Kidney (tissue), 14 donors: Measurements from ENCODE around the gene FKBP1B. TPM values are rescaled to one million over a fixed set of nuclear protein-coding genes. Genes with fewer than 3 reads are reported as not detected.

ENCODE experiments used
- DNase-seq, 5 donors: peaks; one replicate each; pipeline ENCODE4 v3.0.0-alpha.2; 2013 to 2020
- FAIRE-seq: peaks from 2 replicates; lab custom pipeline; 2012; peaks lifted over from hg19 to GRCh38; lab: Jason Lieb, UNC
- H3K27ac ChIP-seq, 2 donors: one replicate each; pipeline ENCODE4 v1.7.0; 2013; ENCODE audit warnings: low read depth in 2 of 2, low read length in 2 of 2, inconsistent platforms in 1 of 2
- H3K27me3 ChIP-seq: one replicate; pipeline ENCODE4 v1.7.1; 2013; ENCODE audit warnings: low read length, inconsistent platforms; ENCODE audit not compliant: control insufficient read depth, insufficient read depth
- H3K36me3 ChIP-seq, 3 donors: one replicate each; pipeline versions ENCODE4 v1.7.0 to v1.7.1; 2013; ENCODE audit warnings: low read length in 3 of 3, control low read depth in 1 of 3, inconsistent platforms in 1 of 3; ENCODE audit not compliant: insufficient read depth in 3 of 3, control insufficient read depth in 2 of 3
- H3K4me1 ChIP-seq, 3 donors: one replicate each; pipeline versions ENCODE4 v1.7.0 to v1.7.1; 2013; ENCODE audit warnings: low read length in 3 of 3, inconsistent platforms in 1 of 3, low read depth in 1 of 3; ENCODE audit not compliant: control insufficient read depth in 2 of 3, insufficient read depth in 2 of 3
- H3K4me3 ChIP-seq, 3 donors: one replicate each; pipeline versions ENCODE4 v1.7.0 to v1.8.1; 2013; ENCODE audit warnings: low read length in 3 of 3, control low read depth in 1 of 3, inconsistent platforms in 1 of 3
- H3K9ac ChIP-seq, 3 donors: one replicate each; pipeline versions ENCODE4 v1.7.0 to v1.7.1; 2013; ENCODE audit warnings: low read length in 3 of 3, control low read depth in 1 of 3, inconsistent platforms in 1 of 3
- H3K9me3 ChIP-seq, 3 donors: one replicate each; pipeline versions ENCODE4 v1.7.0 to v1.7.1; 2013; ENCODE audit warnings: low read length in 3 of 3, control low read depth in 1 of 3, inconsistent platforms in 1 of 3; ENCODE audit not compliant: control insufficient read depth in 2 of 3, insufficient read depth in 1 of 3
- intact Hi-C: fragments of 100-400 bp; cut with DNase I; formaldehyde crosslinking; loops from one replicate; pipeline ENCODE4 v1.11.1; 2022
- polyA plus RNA-seq: library from polyadenylated mRNA; stranded (reverse); fragments of 350-450 nt; fragmentation: Illumina TruSeq; extraction: RNeasy Lipid Tissue Mini Kit (QIAGEN cat#74804); gene quantifications from one replicate; pipeline ENCODE4 v1.2.3, GENCODE V29; 2014; ENCODE audit warnings: low read depth, low replicate concordance; ENCODE audit not compliant: insufficient read depth
- total RNA-seq: library from RNA; stranded (reverse); fragmentation: NEBNext Ultra II Directional; extraction: Animal tissue kit (Norgen Biotek cat#: 25700); gene quantifications from one replicate; pipeline ENCODE4 v1.2.1, GENCODE V29; 2021
- TF ChIP-seq, protein P1 (sequence below): IDR thresholded peaks from 3 replicates; pipeline ENCODE4 v1.5.1; 2012; ENCODE audit warnings: mild to moderate bottlenecking, moderate library complexity, borderline replicate concordance; ENCODE audit not compliant: insufficient read depth; ENCODE audit errors: extremely low read depth
- donor health status: control.
- donor health status: control.
- donor health status: control.
- donor health status: control.
- donor health status: control.
- donor health status: DM: yes; HTN: yes; CAD: no.
- donor health status: Normal renal cell carcinoma (clear cell type).

FKBP1B gene
- total and polyA plus RNA-seq, 2 donors from 2014 or later = 11.8 to 19.8 TPM

DNA sequence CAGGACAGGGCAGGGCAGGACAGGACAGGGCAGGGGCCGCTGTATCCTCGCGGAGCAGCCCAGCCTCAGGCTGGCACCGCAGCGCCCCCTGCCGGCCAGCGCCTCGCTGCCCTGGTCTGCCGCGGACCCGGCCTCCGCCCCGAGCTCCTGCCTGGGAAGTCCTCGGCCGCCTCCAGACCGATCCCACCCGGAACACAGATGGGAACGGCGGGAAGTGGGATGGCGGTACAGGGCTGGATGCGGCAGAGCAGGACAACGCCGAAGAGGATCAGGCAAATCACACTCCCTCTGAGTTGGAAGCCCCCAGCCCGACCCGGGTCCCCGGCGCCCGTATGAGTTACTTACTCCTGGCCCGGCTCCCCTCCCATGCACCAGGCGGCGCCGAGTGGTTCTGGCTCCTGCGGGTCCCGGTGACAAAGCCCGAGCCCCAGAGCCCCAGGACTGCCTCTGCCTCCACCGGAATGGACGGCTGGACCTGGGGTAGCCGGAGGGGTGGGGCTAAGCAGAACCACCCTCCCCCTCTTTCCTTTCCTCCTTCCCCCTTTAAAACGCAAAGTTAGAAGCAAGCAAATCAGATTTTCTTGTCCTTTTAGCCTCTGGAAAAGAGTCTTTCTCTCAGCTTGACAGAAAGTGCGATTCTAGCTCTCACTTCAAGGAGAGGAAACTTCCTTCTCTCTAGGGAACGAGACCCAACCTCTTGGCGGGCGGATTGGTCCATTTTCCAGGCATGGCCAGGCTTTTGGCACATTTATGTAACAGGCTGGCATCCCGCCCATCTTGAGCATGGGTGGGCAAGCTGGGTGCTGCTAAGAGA lies 35.1 kb downstream of the FKBP1B start, which contains the start of gene TP53I3:
TSS of gene TP53I3 (minus strand) at position 449 of the 814 bp plus-strand sequence. CDS start 508 bp downstream, outside the sequence.
- TF ChIP-seq, protein P1, sequence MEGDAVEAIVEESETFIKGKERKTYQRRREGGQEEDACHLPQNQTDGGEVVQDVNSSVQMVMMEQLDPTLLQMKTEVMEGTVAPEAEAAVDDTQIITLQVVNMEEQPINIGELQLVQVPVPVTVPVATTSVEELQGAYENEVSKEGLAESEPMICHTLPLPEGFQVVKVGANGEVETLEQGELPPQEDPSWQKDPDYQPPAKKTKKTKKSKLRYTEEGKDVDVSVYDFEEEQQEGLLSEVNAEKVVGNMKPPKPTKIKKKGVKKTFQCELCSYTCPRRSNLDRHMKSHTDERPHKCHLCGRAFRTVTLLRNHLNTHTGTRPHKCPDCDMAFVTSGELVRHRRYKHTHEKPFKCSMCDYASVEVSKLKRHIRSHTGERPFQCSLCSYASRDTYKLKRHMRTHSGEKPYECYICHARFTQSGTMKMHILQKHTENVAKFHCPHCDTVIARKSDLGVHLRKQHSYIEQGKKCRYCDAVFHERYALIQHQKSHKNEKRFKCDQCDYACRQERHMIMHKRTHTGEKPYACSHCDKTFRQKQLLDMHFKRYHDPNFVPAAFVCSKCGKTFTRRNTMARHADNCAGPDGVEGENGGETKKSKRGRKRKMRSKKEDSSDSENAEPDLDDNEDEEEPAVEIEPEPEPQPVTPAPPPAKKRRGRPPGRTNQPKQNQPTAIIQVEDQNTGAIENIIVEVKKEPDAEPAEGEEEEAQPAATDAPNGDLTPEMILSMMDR = peak; percentile 92
- intact Hi-C loops = no loop called here

DNA sequence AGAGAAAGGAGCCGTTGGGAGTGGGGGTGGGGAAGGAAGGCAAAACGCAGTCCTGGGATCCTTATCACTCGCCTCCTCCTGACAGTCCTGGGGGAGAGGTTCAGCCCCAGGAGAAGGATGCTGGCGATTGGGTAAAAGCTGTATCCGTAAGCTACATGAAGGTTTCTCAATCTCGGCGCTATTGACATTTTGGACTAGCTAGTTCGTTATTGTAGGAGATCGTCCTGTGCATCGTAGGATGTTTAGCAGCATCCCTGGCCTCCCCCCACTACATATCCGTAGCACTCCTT lies 35.6 kb downstream of the FKBP1B start:
- Histone ChIP-seq H3K36me3 (peaks cover 0 to 7% (median 2%) of the 10 kb centered on the region in 3 donors), H3K4me1 (peaks cover 0 to 13% (median 4%) of the 10 kb centered on the region in 3 donors), H3K9ac (peak overlapping the region; percentile 79 to 85 (median 83)), H3K27me3 (no peaks in the 10 kb centered on the region), H3K4me3 (peak overlapping the region; percentile 68 to 92 (median 85)), H3K27ac (peak overlapping the region; percentile 78 to 94), H3K9me3 (no peaks in the 10 kb centered on the region)
- TF ChIP-seq, protein P1 = no peak
- FAIRE-seq = no peak
- intact Hi-C loops = no loop called here
- DNase-seq = no peak

More for the DNA sequence above, 35.1 kb downstream of the FKBP1B start, which contains the start of gene TP53I3:
- Histone ChIP-seq H3K9me3 (no peaks in the 10 kb centered on the region), H3K36me3 (peaks cover 0 to 8% (median 4%) of the 10 kb centered on the region in 3 donors), H3K4me3 (peak within 1 kb of the TSS; percentile 71 to 92 (median 85)), H3K4me1 (peaks cover 0 to 13% (median 4%) of the 10 kb centered on the region in 3 donors), H3K27me3 (no peaks in the 10 kb centered on the region), H3K9ac (peak within 1 kb of the TSS; percentile 79 to 85 (median 83)), H3K27ac (peak within 1 kb of the TSS; percentile 78 to 94)
- DNase-seq = peak; percentile 94 to 96 (median 96)
- FAIRE-seq = no peak

DNA sequence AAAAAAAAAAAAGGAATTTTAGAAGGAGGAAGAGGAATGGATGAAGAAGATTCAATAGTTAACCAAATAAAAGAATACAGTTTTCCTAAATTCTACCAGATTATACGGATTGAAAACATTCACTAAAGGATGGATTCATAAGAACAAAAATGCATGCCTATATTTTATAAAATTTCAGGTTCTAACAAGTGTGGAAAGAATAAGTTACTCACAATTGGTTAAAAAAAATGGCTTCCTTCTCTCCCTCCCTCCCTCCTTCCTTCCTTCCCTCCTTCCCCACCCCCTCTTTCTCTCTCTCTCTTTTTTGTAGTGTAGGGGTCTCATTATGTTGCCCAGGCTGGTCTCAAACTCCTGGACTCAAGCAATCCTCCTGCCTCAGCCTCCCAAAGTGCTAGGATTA lies 36.7 kb downstream of the FKBP1B start:
- Histone ChIP-seq H3K27ac (no peak overlapping the region), H3K36me3 (peaks cover 0 to 6% (median 2%) of the 10 kb centered on the region in 3 donors), H3K4me1 (peaks cover 0 to 13% (median 4%) of the 10 kb centered on the region in 3 donors), H3K4me3 (no peak overlapping the region), H3K9me3 (no peaks in the 10 kb centered on the region), H3K27me3 (no peaks in the 10 kb centered on the region), H3K9ac (no peak overlapping the region)
- FAIRE-seq (no peak), DNase-seq (no peak)
- intact Hi-C loops = no loop called here
- TF ChIP-seq, protein P1 = no peak
